HepG2 (cell line): ENCODE results near the gene DDX23. TPM values are rescaled to one million over a fixed set of nuclear protein-coding genes. Genes with fewer than 3 reads are reported as not detected.
A peak's percentile ranks its signal among the peaks of the same experiment; 100 is the strongest.

Source experiments
- CERS6 ChIP-seq: sonication (generic); formaldehyde crosslinking; IDR thresholded peaks from 2 replicates; pipeline ENCODE4 v1.5.0; 2020; ENCODE audit warnings: missing genetic modification reagents
- GABPA ChIP-seq, 2 experiments: IDR thresholded peaks; 2 replicates each; pipeline ENCODE4 v1.6.1; 2011 to 2016; ENCODE audit warnings: low read depth in 2 of 2, low read length in 1 of 2, missing biosample characterization in 1 of 2, missing genetic modification characterization in 1 of 2
- HCFC1 ChIP-seq: fragments of 150-350 bp; IDR thresholded peaks from 2 replicates; pipeline ENCODE4 v1.6.1; 2014; ENCODE audit warnings: low read depth, low read length
- NFKBIZ ChIP-seq: IDR thresholded peaks from 2 replicates; pipeline ENCODE4 v1.6.1; 2018; ENCODE audit warnings: missing genetic modification reagents, missing compliant biosample characterization
- NFYB ChIP-seq: sonication (generic); formaldehyde crosslinking; IDR thresholded peaks from 2 replicates; pipeline ENCODE4 v1.4.0; 2020; ENCODE audit warnings: missing genetic modification reagents
- NRL ChIP-seq: sonication (generic); formaldehyde crosslinking; IDR thresholded peaks from 2 replicates; pipeline ENCODE4 v1.5.0; 2020; ENCODE audit warnings: missing genetic modification reagents, mild to moderate bottlenecking, moderate library complexity, borderline replicate concordance
- POLR2A ChIP-seq, 2 experiments: IDR thresholded peaks; 2 replicates each; pipeline ENCODE4 v1.6.1; 2011; ENCODE audit warnings: low read depth in 2 of 2, low read length in 2 of 2, mild to moderate bottlenecking in 1 of 2, moderate library complexity in 1 of 2; ENCODE audit not compliant: insufficient read depth in 1 of 2
- SNAPC2 ChIP-seq: sonication (generic); formaldehyde crosslinking; IDR thresholded peaks from 2 replicates; pipeline ENCODE4 v1.8.1; 2022; ENCODE audit warnings: mild to moderate bottlenecking, missing genetic modification reagents
- SRSF9 ChIP-seq: fragments of 200-400 bp; formaldehyde crosslinking; IDR thresholded peaks from 2 replicates; pipeline ENCODE4 v1.6.1; 2018; ENCODE audit warnings: borderline replicate concordance, mild to moderate bottlenecking, low read depth, low read length; ENCODE audit not compliant: insufficient read depth, poor library complexity, severe bottlenecking
- SRY ChIP-seq: sonication (generic); formaldehyde crosslinking; IDR thresholded peaks from 2 replicates; pipeline ENCODE4 v1.8.0; 2022; ENCODE audit warnings: mild to moderate bottlenecking, missing genetic modification reagents
- ZBTB10 ChIP-seq: sonication (generic); formaldehyde crosslinking; IDR thresholded peaks from 2 replicates; pipeline ENCODE4 v1.4.0; 2020; ENCODE audit warnings: missing genetic modification reagents, borderline replicate concordance
- ZFP37 ChIP-seq: sonication (generic); formaldehyde crosslinking; IDR thresholded peaks from 2 replicates; pipeline ENCODE4 v1.4.0; 2020; ENCODE audit warnings: missing genetic modification reagents, borderline replicate concordance
- ZFX ChIP-seq: sonication (generic); formaldehyde crosslinking; IDR thresholded peaks from 2 replicates; pipeline ENCODE4 v1.4.0; 2020; ENCODE audit warnings: mild to moderate bottlenecking, low read depth, missing genetic modification reagents, moderate library complexity
- ZFYVE20 ChIP-seq: sonication (generic); formaldehyde crosslinking; IDR thresholded peaks from 2 replicates; pipeline ENCODE4 v1.8.0; 2023; ENCODE audit warnings: low read depth, mild to moderate bottlenecking, moderate library complexity, missing genetic modification reagents, borderline replicate concordance
- ZNF18 ChIP-seq: sonication (generic); formaldehyde crosslinking; IDR thresholded peaks from 2 replicates; pipeline ENCODE4 v1.8.0; 2022; ENCODE audit warnings: mild to moderate bottlenecking, missing genetic modification reagents; ENCODE audit not compliant: insufficient replicate concordance
- ZNF207 ChIP-seq: fragments of 450-650 bp; IDR thresholded peaks from 2 replicates; pipeline ENCODE4 v1.6.1; 2016; ENCODE audit warnings: antibody characterized with exemption, borderline replicate concordance
- ZNF496 ChIP-seq: sonication (generic); formaldehyde crosslinking; IDR thresholded peaks from 2 replicates; pipeline ENCODE4 v1.8.1; 2023; ENCODE audit warnings: mild to moderate bottlenecking, moderate library complexity, missing genetic modification reagents; ENCODE audit not compliant: insufficient replicate concordance
- ZNF563 ChIP-seq: sonication (generic); formaldehyde crosslinking; IDR thresholded peaks from 2 replicates; pipeline ENCODE4 v1.8.0; 2022; ENCODE audit warnings: mild to moderate bottlenecking, moderate library complexity, missing genetic modification reagents
- ZNF713 ChIP-seq: sonication (generic); formaldehyde crosslinking; IDR thresholded peaks from 2 replicates; pipeline ENCODE4 v1.4.0; 2020; ENCODE audit warnings: mild to moderate bottlenecking, missing genetic modification reagents
- ZNF816 ChIP-seq: sonication (generic); formaldehyde crosslinking; IDR thresholded peaks from 2 replicates; pipeline ENCODE4 v1.8.0; 2022; ENCODE audit warnings: missing genetic modification reagents, mild to moderate bottlenecking, borderline replicate concordance
- ZSCAN21 ChIP-seq: sonication (generic); formaldehyde crosslinking; IDR thresholded peaks from 2 replicates; pipeline ENCODE4 v1.8.0; 2022; ENCODE audit warnings: mild to moderate bottlenecking, missing genetic modification reagents, moderate library complexity, borderline replicate concordance
- polyA plus RNA-seq, 8 experiments: library from polyadenylated mRNA; depleted of rRNA in 3 of 8; stranded (reverse) in 7 of 8; unstranded in 1 of 8; fragments of >200 nt; fragmentation: Illumina TruSeq in 4 of 8; extraction: Trizol in 4 of 8; gene quantifications; 2 replicates each; pipeline versions ENCODE4 v1.2.1 to v1.2.3, GENCODE V29; 2011 to 2016; ENCODE audit warnings: low read depth in 4 of 8, missing spikeins in 1 of 8, mixed read lengths in 1 of 8; ENCODE audit not compliant: insufficient read depth in 1 of 8
- total RNA-seq, 5 experiments: library from RNA; depleted of rRNA; stranded (reverse); fragments of >200 nt; fragmentation: Illumina TruSeq; extraction: Trizol; gene quantifications; 2 replicates each; pipeline ENCODE4 v1.2.3, GENCODE V29; 2016; ENCODE audit warnings: low read depth in 1 of 5
- TF ChIP-seq, protein P1 (sequence below): sonication (generic); formaldehyde crosslinking; IDR thresholded peaks from 2 replicates; pipeline ENCODE4 v1.8.0; 2023; ENCODE audit warnings: mild to moderate bottlenecking, missing genetic modification reagents

DDX23 gene
- total and polyA plus RNA-seq, 2 of the 13 experiments (the other 11 are each of a cell fraction or from before 2014, with no cell fraction given) = 35.7 to 90.0 TPM

DNA sequence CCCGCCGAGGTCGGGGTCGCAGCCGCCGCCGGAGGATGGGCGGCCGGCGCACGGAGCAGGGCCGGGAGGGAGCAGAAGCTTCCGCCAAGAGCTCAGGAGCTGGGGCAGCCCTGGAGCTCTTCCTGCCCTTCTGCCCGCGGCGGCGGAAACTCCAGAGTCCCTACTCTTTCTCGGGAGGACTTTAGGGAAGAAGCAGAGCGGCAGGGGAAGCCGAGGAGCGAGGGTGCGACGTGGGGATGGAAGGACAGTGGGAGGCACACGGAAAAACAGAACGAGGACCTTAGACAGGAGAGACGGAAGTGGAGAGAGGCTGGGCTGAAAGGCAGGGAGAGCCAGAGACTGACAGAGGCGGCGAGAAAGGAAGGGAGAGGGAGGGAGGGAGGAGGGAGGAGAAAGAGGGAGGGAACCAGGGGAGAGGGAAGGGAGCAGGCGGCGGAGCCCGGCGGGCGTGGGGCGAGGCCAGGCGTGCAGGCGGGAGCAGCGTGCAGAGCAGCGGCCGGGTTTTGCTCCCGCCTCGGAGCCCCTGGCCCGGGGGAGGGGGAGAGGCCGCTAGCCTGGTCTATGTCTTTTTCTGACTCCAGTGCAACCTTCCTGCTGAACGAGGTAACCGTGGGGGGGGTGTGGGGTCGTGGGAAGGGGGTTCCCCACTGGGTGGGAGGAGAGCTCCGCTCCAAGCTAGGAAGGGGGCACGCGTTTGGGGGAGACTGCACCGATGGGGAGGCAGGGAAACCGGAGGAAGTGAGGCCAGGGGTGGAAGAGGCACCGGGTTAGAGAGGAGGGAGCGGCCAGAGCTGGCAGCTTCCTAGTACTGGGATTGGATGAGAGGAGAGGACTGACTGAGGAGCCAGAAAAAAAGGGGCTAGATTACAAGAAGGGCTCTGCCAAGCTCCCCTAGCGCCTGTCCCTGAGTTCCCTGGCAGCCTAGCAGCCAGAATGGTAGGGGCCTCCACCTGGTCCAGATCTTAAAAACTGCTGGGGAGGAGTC, 36.5 kb downstream of the DDX23 start (continued):
- TF ChIP-seq ZNF207 (no peak), ZNF496 (CRISPR knock-in tag) (no peak), ZNF713 (CRISPR knock-in tag) (no peak), ZSCAN21 (CRISPR knock-in tag) (no peak), ZNF563 (CRISPR knock-in tag) (no peak), NFKBIZ (CRISPR knock-in tag) (no peak), SNAPC2 (CRISPR knock-in tag) (0 out of 2 replicates have a peak, but pooled peaks have one; percentile 42), ZNF816 (CRISPR knock-in tag) (no peak), ZFX (CRISPR knock-in tag) (peak; percentile 20), ZFYVE20 (CRISPR knock-in tag) (no peak), POLR2A (IDR thresholded peaks at IDR 0.05; ENCODE audit: insufficient read depth in 1 of 2, low read depth in 2 of 2, low read length in 2 of 2) (no peak), NFYB (CRISPR knock-in tag) (no peak), GABPA (IDR thresholded peaks at IDR 0.05; ENCODE audit: low read depth, low read length) (no peak), GABPA (CRISPR knock-in tag; IDR thresholded peaks at IDR 0.05; ENCODE audit: low read depth) (no peak), HCFC1 (no peak), ZBTB10 (CRISPR knock-in tag) (no peak), NRL (no peak; the same call in 1 of the 2 replicates), CERS6 (CRISPR knock-in tag) (no peak), SRSF9 (no peak), ZNF18 (no peak), ZFP37 (CRISPR knock-in tag) (no peak), SRY (peak; percentile 10; the same call in 1 of the 2 replicates)
- TF ChIP-seq, protein P1, sequence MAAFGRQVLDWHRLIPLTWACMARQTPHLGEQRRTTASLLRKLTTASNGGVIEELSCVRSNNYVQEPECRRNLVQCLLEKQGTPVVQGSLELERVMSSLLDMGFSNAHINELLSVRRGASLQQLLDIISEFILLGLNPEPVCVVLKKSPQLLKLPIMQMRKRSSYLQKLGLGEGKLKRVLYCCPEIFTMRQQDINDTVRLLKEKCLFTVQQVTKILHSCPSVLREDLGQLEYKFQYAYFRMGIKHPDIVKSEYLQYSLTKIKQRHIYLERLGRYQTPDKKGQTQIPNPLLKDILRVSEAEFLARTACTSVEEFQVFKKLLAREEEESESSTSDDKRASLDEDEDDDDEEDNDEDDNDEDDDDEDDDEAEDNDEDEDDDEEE (CRISPR knock-in tag) = 0 out of 2 replicates have a peak, but pooled peaks have one; percentile 2
